Esophagus muscularis mucosa (tissue), 4 donors: ENCODE measurements around the gene GNG11. TPM values are rescaled to one million over a fixed set of nuclear protein-coding genes. Genes with fewer than 3 reads are reported as not detected.

Experiments
- DNase-seq: peaks from one replicate; pipeline ENCODE4 v3.0.0-alpha.2; 2017; ENCODE audit errors: extremely low spot score
- H3K27ac ChIP-seq, 4 donors: fragments of 200-600 bp; sonication (generic); replicated peaks in 1 of 4; 1 replicate in 3 of 4; 2 replicates in 1 of 4; pipeline ENCODE4 v1.5.1; 2016 to 2019; ENCODE audit warnings: mild to moderate bottlenecking in 1 of 4
- H3K27me3 ChIP-seq, 4 donors: fragments of 200-600 bp; sonication (generic); one replicate each; pipeline versions ENCODE4 v1.5.1 to v1.6.0; 2016 to 2019
- H3K36me3 ChIP-seq, 4 donors: fragments of 200-600 bp; sonication (generic); one replicate each; pipeline ENCODE4 v1.5.1; 2016 to 2019
- H3K4me1 ChIP-seq, 4 donors: fragments of 200-600 bp; sonication (generic); one replicate each; pipeline ENCODE4 v1.5.1; 2016 to 2019
- H3K4me3 ChIP-seq, 4 donors: fragments of 200-600 bp; sonication (generic); 1 replicate in 2 of 4; 2 replicates in 2 of 4; pipeline ENCODE4 v1.5.1; 2016 to 2019; ENCODE audit warnings: mild to moderate bottlenecking in 4 of 4, moderate library complexity in 1 of 4
- H3K9me3 ChIP-seq, 4 donors: fragments of 200-600 bp; sonication (generic); 1 replicate in 3 of 4; 2 replicates in 1 of 4; pipeline ENCODE4 v1.5.1; 2016 to 2019
- CTCF ChIP-seq, 3 experiments: fragments of 200-600 bp in 2 of 3; fragments of 450-650 bp in 1 of 3; sonication (generic) in 2 of 3; IDR thresholded peaks; one replicate each; pipeline ENCODE4 v1.5.1; 2017 to 2019; ENCODE audit warnings: antibody characterized with exemption in 3 of 3, mild to moderate bottlenecking in 2 of 3, moderate library complexity in 1 of 3
- EP300 ChIP-seq: sonication (generic); formaldehyde crosslinking; IDR thresholded peaks from one replicate; pipeline ENCODE4 v1.6.1; 2017; ENCODE audit warnings: antibody characterized with exemption
- POLR2A ChIP-seq: fragments of 450-650 bp; IDR thresholded peaks from one replicate; pipeline ENCODE4 v1.6.1; 2017; ENCODE audit warnings: antibody characterized with exemption, moderate library complexity, mild to moderate bottlenecking, low read depth
- POLR2AphosphoS5 ChIP-seq, 2 donors: sonication (generic); formaldehyde crosslinking; IDR thresholded peaks; one replicate each; pipeline ENCODE4 v1.6.1; 2017; ENCODE audit warnings: antibody characterized with exemption in 2 of 2
- WGBS: methylation state at CpG from one replicate; pipeline ENCODE4 v1.1.5; 2018; 5-methylcytosine and 5-hydroxymethylcytosine counted together
- intact Hi-C: fragments of 100-400 bp; cut with DNase I; formaldehyde crosslinking; loops from one replicate; pipeline ENCODE4 v1.15.1; 2023
- total RNA-seq, 4 donors: library from RNA; depleted of rRNA; stranded (reverse); fragments of >200 nt; gene quantifications; one replicate each; pipeline versions ENCODE4 v1.1.0 to v1.2.1, GENCODE V29; 2016

Gene GNG11
- total RNA-seq, 4 donors from 2014 or later, result 19.9 to 26.0 (median 22.3) TPM

GRCh38 chr7:93889261-93889660 lies 32.3 kb upstream of the GNG11 start:
- peaks cover 0 to 10% (median 3%) of the 10 kb centered on the region in 4 donors for H3K27me3 ChIP-seq
- intact Hi-C loops, result no loop called here
- TF ChIP-seq POLR2A (no peak), POLR2AphosphoS5 (IDR thresholded peaks at IDR 0.05) (no peak), CTCF (IDR thresholded peaks at IDR 0.05) (no peak), EP300 (no peak)
- WGBS, result 84% methylated on average over 3 of the region's 3 CpGs
- H3K9me3 ChIP-seq, result no peaks in the 10 kb centered on the region
- no peak overlapping the region for H3K27ac ChIP-seq
- peak overlapping the region in 1 of 4 donors; percentile 56 for H3K4me3 ChIP-seq
- no peaks in the 10 kb centered on the region for H3K36me3 ChIP-seq
- no peak for DNase-seq
- H3K4me1 ChIP-seq, result peaks cover 0 to 15% (median 12%) of the 10 kb centered on the region in 4 donors

GRCh38 chr7:93890041-93890463 lies 31.5 kb upstream of the GNG11 start:
- H3K4me3 ChIP-seq, result peak overlapping the region; percentile 56 to 62 (median 56)
- H3K9me3 ChIP-seq, result no peaks in the 10 kb centered on the region
- H3K27ac ChIP-seq, result peak overlapping the region in 1 of 4 donors; percentile 6
- H3K36me3 ChIP-seq, result no peaks in the 10 kb centered on the region
- peaks cover 0 to 10% (median 3%) of the 10 kb centered on the region in 4 donors for H3K27me3 ChIP-seq
- WGBS, result 2% methylated on average over 28 of the region's 28 CpGs
- no peak for TF ChIP-seq POLR2A
- no peak for TF ChIP-seq CTCF (IDR thresholded peaks at IDR 0.05)
- no peak for TF ChIP-seq EP300
- no peak for TF ChIP-seq POLR2AphosphoS5 (IDR thresholded peaks at IDR 0.05)
- intact Hi-C loops, result no loop called here
- peaks cover 7 to 21% (median 15%) of the 10 kb centered on the region in 4 donors for H3K4me1 ChIP-seq
- DNase-seq, result no peak

- Histone ChIP-seq H3K9me3 (no peaks in the 10 kb centered on the region), H3K27ac (peak within 1 kb of the TSS in 1 of 4 donors; percentile 6), H3K36me3 (no peaks in the 10 kb centered on the region), H3K4me1 (peaks cover 12 to 23% (median 19%) of the 10 kb centered on the region in 4 donors), H3K27me3 (peaks cover 0 to 10% (median 3%) of the 10 kb centered on the region in 4 donors), H3K4me3 (peak within 1 kb of the TSS; percentile 56 to 62 (median 56))
- TF ChIP-seq POLR2A (no peak), EP300 (no peak), CTCF (IDR thresholded peaks at IDR 0.05) (no peak), POLR2AphosphoS5 (IDR thresholded peaks at IDR 0.05) (no peak)
- intact Hi-C loops, result no loop called here
- DNase-seq, result no peak
- WGBS, result 3% methylated on average over 18 of the region's 49 CpGs
Measured at GRCh38 chr7:93890464-93891068, 31.0 kb upstream of the GNG11 start, which contains the start of gene TFPI2. Gene TFPI2, minus strand, starts transcription at chr7:93890753. Its CDS starts 75 bp downstream, at chr7:93890678.

- Histone ChIP-seq H3K27ac (no peak overlapping the region), H3K36me3 (no peaks in the 10 kb centered on the region), H3K4me1 (peaks cover 12 to 28% (median 20%) of the 10 kb centered on the region in 4 donors), H3K27me3 (peaks cover 0 to 7% (median 3%) of the 10 kb centered on the region in 4 donors), H3K4me3 (no peak overlapping the region), H3K9me3 (no peaks in the 10 kb centered on the region)
- TF ChIP-seq POLR2AphosphoS5 (IDR thresholded peaks at IDR 0.05) (no peak), POLR2A (no peak), EP300 (no peak), CTCF (IDR thresholded peaks at IDR 0.05) (no peak)
- intact Hi-C loops, result no loop called here
- DNase-seq, result no peak
- 77% methylated on average over 1 of the region's 1 CpG for WGBS
Measured at GRCh38 chr7:93894426-93894825, 27.1 kb upstream of the GNG11 start.
